ENCODE measurements around the gene VWA8. TPM values are rescaled to one million over a fixed set of nuclear protein-coding genes. Genes with fewer than 3 reads are reported as not detected.

VWA8 gene
- total RNA-seq, 6 experiments from 2014 or later = 11.3 to 14.7 (median 13.8) TPM

DNA sequence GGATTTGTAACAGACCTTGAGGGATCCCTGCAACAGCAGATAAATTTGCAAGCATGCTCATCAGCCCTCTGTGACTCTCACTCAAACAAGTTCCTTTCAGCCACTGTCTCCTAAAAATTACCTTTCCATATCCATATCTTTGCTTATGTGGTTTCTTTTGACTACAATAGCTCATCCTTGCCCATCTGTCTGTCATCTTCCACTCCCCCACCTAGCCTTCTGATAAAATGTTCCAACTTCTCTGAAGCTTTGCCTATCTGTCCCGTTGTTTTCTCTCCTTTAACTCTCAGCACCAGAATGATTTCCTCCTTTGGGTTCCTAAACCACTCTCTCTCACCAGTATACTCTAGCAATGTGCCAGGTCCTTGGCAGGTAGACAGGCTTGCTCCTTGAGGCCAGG is 194.5 kb downstream of the VWA8 start:
- DNase-seq = no peak
- Mint-ChIP-seq H3K27me3 (ENCODE audit: insufficient read depth) (no peaks in the 10 kb centered on the region), H3K4me1 (ENCODE audit: low read depth) (no peaks in the 10 kb centered on the region), H3K27ac (no peak overlapping the region), H3K9me3 (no peaks in the 10 kb centered on the region), H3K36me3 (ENCODE audit: low read depth) (no peaks in the 10 kb centered on the region), H3K4me3 (no peak overlapping the region)
- TF ChIP-seq, protein P1, sequence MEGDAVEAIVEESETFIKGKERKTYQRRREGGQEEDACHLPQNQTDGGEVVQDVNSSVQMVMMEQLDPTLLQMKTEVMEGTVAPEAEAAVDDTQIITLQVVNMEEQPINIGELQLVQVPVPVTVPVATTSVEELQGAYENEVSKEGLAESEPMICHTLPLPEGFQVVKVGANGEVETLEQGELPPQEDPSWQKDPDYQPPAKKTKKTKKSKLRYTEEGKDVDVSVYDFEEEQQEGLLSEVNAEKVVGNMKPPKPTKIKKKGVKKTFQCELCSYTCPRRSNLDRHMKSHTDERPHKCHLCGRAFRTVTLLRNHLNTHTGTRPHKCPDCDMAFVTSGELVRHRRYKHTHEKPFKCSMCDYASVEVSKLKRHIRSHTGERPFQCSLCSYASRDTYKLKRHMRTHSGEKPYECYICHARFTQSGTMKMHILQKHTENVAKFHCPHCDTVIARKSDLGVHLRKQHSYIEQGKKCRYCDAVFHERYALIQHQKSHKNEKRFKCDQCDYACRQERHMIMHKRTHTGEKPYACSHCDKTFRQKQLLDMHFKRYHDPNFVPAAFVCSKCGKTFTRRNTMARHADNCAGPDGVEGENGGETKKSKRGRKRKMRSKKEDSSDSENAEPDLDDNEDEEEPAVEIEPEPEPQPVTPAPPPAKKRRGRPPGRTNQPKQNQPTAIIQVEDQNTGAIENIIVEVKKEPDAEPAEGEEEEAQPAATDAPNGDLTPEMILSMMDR (IDR thresholded peaks at IDR 0.05) = no peak

DNA sequence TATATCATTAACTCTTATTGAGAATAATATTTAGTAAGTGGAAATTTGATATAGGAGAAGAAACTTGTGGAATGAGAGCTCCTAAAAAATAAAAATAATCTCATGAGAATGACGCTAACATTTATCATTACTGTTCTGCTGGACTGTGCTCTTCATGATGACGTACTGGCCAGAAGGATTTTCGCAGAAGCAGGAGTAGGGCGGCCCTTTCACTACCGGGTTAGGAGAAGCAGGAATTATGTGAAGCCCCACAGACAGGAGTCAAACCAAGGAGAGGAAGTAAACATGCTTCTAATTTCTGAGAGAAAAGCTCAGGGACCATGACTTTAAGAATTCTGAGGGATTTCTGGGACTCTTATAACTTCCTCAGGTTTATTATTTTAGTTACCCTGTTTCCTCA is 195.1 kb downstream of the VWA8 start:
- TF ChIP-seq, protein P1 (IDR thresholded peaks at IDR 0.05) = no peak
- H3K4me3 Mint-ChIP-seq = no peak overlapping the region
- no peak overlapping the region for H3K27ac Mint-ChIP-seq
- no peaks in the 10 kb centered on the region for H3K9me3 Mint-ChIP-seq
- no peaks in the 10 kb centered on the region for H3K27me3 Mint-ChIP-seq (ENCODE audit: insufficient read depth)
- no peak for DNase-seq
- no peaks in the 10 kb centered on the region for H3K4me1 Mint-ChIP-seq (ENCODE audit: low read depth)
- H3K36me3 Mint-ChIP-seq (ENCODE audit: low read depth) = no peaks in the 10 kb centered on the region

DNA sequence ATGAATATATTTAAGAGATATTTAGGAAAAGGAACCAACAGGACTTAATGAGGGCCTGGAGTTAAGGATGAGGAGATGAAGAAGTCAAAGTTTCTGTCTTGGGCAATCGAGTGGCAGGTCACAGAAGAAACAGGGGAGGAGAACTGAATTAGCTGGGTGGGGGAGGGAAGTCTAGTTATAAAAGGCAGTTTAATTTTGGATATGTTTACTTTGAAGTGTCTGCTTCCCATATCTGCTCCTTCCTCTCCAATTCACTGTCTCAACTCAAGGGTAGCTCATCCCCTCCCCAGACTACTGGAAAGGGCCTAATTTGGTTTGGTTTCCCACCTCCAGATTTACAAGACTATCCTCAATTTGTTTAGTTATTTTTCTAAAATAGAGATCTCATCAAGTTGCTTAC is 195.9 kb downstream of the VWA8 start:
- Mint-ChIP-seq H3K36me3 (ENCODE audit: low read depth) (no peaks in the 10 kb centered on the region), H3K4me1 (ENCODE audit: low read depth) (no peaks in the 10 kb centered on the region), H3K9me3 (no peaks in the 10 kb centered on the region), H3K27ac (no peak overlapping the region), H3K27me3 (ENCODE audit: insufficient read depth) (no peaks in the 10 kb centered on the region), H3K4me3 (no peak overlapping the region)
- DNase-seq = no peak
- TF ChIP-seq, protein P1 (IDR thresholded peaks at IDR 0.05) = no peak

DNA sequence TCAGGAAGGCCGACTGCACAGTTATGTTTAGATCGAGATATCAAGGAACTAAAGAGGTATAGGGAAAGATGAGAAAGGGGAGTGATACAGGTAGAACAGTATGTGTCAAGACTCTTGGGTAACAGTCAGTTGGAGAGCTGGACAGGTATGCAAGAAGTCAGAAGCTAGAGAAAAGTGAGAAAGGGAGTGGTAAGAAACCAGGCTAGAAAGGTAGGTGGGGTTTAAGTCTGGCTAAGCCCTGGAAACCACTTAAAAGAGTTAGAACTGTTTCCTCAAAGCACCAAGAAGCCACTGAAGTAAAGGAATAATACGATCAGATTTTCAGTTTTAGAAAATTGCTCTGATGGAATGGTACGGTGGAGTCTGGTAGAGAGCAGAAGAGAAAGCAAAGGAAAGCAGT is 196.4 kb downstream of the VWA8 start:
- H3K36me3 Mint-ChIP-seq (ENCODE audit: low read depth) = peaks cover 1% of the 10 kb centered on the region
- TF ChIP-seq, protein P1 (IDR thresholded peaks at IDR 0.05) = no peak
- H3K27me3 Mint-ChIP-seq (ENCODE audit: insufficient read depth) = no peaks in the 10 kb centered on the region
- H3K4me1 Mint-ChIP-seq (ENCODE audit: low read depth) = no peaks in the 10 kb centered on the region
- H3K9me3 Mint-ChIP-seq = no peaks in the 10 kb centered on the region
- no peak for DNase-seq
- H3K4me3 Mint-ChIP-seq = no peak overlapping the region
- no peak overlapping the region for H3K27ac Mint-ChIP-seq

DNA sequence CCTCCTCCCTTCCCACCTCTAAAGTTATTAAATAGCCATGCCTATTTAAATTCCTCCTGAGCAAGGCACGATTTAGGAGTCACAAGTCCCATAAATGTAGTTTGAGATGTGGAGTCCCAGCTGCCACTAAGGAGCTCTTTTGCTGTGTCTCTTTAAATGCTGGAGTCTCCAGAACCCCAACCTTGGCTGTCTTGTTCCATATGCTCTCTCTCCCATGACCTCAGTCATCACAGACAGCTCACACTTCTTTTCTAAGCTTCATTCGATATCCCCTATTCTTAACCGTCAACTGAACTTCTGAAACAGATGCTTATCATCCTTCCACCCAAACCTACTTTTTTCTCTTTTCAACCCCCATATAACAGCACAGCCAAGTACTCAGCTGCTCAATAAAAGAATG is 197.1 kb downstream of the VWA8 start:
- DNase-seq = no peak
- Mint-ChIP-seq H3K36me3 (ENCODE audit: low read depth) (peaks cover 7% of the 10 kb centered on the region), H3K9me3 (no peaks in the 10 kb centered on the region), H3K27me3 (ENCODE audit: insufficient read depth) (no peaks in the 10 kb centered on the region), H3K4me3 (no peak overlapping the region), H3K4me1 (ENCODE audit: low read depth) (no peaks in the 10 kb centered on the region), H3K27ac (no peak overlapping the region)
- TF ChIP-seq, protein P1 (IDR thresholded peaks at IDR 0.05) = no peak

DNA sequence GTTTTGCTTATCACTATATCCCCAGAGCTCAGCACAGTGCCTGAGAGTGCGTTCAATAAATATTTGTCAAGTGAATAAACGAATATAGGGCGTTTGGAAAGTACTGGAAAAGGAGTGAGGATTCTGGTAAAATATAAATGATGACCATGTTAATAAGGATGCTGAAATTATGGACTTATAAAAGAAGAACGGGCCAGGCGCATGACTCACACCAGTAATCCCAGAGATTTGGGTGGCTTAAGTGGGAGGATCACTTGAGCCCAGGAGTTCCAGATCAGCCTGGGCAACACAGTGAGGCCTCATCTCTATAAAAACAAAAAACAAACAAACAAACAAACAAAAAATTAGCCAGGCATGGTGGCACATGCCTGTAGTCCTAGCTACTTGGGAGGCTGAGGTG is 198.1 kb downstream of the VWA8 start:
- DNase-seq = no peak

More for the DNA sequence above, 198.1 kb downstream of the VWA8 start:
- H3K36me3 Mint-ChIP-seq (ENCODE audit: low read depth) = peaks cover 9% of the 10 kb centered on the region
- TF ChIP-seq, protein P1 (IDR thresholded peaks at IDR 0.05) = no peak
- H3K4me3 Mint-ChIP-seq = no peak overlapping the region
- H3K4me1 Mint-ChIP-seq (ENCODE audit: low read depth) = no peaks in the 10 kb centered on the region
- no peaks in the 10 kb centered on the region for H3K27me3 Mint-ChIP-seq (ENCODE audit: insufficient read depth)
- no peak overlapping the region for H3K27ac Mint-ChIP-seq
- H3K9me3 Mint-ChIP-seq = no peaks in the 10 kb centered on the region
